HFF-Myc (cell line): ENCODE data around the gene POLE.

ENCODE experiments used
- DNase-seq: peaks from one replicate; pipeline ENCODE4 v3.0.0-alpha.2; 2011; ENCODE audit warnings: low read depth; ENCODE audit errors: extremely low read depth
- H3K4me3 ChIP-seq: replicated peaks from 2 replicates; pipeline ENCODE4 v1.5.1; 2011; ENCODE audit warnings: low read depth, mild to moderate bottlenecking, control low read depth, low read length
- CTCF ChIP-seq: IDR thresholded peaks from 2 replicates; pipeline ENCODE4 v1.5.1; 2012; ENCODE audit warnings: mild to moderate bottlenecking, low read depth, low read length, control low read depth; ENCODE audit errors: missing control alignments

POLE gene

GRCh38 chr12:132730353-132730752 lies 43.2 kb upstream of the POLE start:
- TF ChIP-seq CTCF, result no peak
- no peak for DNase-seq
- H3K4me3 ChIP-seq, result no peak overlapping the region

- TF ChIP-seq CTCF, result no peak
- no peak for DNase-seq
- H3K4me3 ChIP-seq, result no peak overlapping the region
Measured at GRCh38 chr12:132729541-132730320, 42.6 kb upstream of the POLE start.

GRCh38 chr12:132728502-132728901 lies 41.4 kb upstream of the POLE start:
- DNase-seq, result no peak
- no peak overlapping the region for H3K4me3 ChIP-seq
- no peak for TF ChIP-seq CTCF

GRCh38 chr12:132727091-132727794 lies 40.1 kb upstream of the POLE start:
- TF ChIP-seq CTCF, result no peak
- DNase-seq, result no peak

GRCh38 chr12:132726386-132726785 lies 39.2 kb upstream of the POLE start:
- H3K4me3 ChIP-seq, result no peak overlapping the region
- TF ChIP-seq CTCF, result no peak
- DNase-seq, result no peak

More at GRCh38 chr12:132727091-132727794, 40.1 kb upstream of the POLE start:
- no peak overlapping the region for H3K4me3 ChIP-seq

GRCh38 chr12:132724506-132725241 lies 37.5 kb upstream of the POLE start:
- peak; percentile 27 for DNase-seq
- no peak for TF ChIP-seq CTCF
- H3K4me3 ChIP-seq, result no peak overlapping the region
